Hippocampal formation (tissue), 2 donors: ENCODE results near the gene ZNF532.
A peak's percentile ranks its signal among the peaks of the same experiment; 100 is the strongest.

Experiments
- DNase-seq, 2 donors: peaks; one replicate each; lab custom pipeline; 2025; lab: John Stamatoyannopoulos, UW

ZNF532 gene

DNA sequence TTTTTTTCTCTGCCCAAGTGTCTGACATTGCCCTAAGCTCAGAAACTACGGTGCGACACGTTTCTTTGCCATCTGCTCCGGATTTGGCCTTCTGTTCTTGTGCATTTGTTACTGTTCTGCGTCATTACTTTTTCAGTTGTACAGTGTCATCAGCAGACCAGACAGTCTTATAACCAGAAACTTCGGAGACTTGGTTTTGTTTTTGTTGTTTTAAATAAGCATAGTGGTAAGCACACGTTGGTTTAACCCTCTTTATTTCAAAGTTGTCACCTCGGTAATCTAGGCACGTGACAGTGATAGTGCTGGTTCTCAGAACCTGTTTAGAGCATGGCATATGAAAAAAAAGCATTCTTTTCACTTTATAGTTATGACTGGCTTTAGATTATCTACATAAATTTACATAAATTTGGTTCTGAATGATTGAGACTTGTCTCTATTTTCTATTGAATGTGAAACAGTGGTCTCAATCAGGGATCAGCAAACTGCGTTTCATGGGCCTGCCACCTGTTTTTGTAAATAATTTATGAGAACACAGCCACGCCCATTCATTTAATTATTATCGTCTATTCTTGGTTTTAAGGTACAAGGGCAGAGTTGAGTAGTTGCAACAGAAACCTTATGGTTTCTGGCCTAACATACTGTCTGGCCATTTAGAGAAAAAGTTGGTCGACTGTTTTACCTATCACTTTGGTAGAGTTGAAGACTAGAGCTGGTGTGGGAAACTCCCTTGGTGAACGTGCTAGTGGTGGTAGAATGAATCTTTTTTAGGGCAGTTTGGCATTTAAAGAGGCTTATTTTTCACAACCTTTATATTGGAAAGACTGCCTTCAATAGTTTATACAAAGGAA is 106.5 kb downstream of the ZNF532 start:
- DNase-seq, result no peak

DNA sequence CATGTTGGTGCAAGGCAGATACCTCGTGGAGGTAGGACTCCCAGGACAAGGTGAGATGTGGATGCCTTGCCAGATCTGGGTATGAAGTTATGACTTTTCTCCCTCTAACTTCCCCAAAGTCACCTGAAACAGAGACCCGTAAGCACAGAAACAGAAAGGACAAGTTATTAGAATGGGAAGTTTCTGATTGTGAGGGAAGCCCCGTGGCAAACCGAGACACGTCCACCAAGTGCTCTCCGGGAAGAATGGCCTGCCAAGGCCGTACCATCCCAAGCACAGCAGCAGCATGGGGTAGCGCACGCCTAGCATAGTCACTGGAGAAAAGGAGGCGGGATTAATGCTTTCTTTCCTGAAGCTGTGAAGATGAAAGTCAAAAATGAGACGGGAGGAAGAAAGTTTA is 110.6 kb downstream of the ZNF532 start:
- no peak for DNase-seq

DNA sequence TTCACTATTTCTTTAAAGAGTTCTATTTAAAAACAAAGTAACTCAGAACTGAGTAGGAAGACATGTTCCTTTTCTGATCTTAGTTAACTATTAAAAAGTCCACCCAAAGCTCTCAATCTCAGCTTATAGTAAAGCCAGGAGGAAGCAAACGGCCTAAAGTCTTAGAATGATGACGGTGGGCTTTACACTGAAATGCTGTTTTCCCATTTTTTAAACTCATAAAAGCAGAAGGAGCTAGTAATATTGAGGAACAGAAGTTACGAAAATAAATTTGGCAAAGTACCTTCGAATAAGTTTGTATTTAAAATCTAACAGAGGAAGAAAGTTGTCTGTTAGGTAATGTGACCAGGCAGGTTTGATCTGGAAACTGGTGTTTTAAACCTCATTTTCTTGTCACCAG is 111.1 kb downstream of the ZNF532 start:
- DNase-seq, result no peak

DNA sequence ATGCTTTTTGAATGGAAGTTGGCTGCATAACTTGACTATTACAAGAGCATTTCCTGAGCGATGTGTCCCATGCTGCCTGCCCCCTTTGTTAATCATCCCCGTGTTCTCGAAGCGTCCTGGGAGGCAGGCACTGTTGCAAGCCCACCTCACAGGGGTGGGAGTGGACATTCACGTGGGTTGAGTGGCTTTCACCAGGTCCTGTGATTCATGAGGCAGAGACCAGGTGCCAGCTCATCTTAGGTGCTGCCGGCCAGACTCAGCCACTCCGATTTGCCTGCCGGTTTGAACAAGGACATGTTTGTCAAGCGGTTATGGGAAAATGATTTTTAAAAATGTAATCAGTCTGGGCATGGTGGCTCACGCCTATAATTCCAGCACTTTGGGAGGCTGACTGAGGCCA is 112.5 kb downstream of the ZNF532 start:
- no peak for DNase-seq

DNA sequence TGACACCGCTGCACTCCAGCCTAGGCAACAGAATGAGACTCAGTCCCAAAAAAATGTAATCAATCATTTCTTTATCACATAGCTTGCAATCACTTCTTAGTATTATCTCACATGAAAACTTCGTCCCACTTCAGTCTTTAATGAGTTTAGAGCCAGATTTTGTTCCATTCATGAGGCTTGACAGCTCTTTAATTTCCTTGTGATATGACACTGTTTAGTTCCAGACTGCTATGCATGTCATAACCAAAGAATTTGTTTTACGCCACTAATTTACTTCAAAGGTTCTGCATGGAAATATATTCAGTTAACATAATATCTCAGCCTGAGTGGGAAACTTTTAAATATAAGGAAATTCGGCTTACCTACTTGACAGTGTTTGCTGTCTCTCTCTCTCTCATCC is 113.1 kb downstream of the ZNF532 start:
- no peak for DNase-seq

DNA sequence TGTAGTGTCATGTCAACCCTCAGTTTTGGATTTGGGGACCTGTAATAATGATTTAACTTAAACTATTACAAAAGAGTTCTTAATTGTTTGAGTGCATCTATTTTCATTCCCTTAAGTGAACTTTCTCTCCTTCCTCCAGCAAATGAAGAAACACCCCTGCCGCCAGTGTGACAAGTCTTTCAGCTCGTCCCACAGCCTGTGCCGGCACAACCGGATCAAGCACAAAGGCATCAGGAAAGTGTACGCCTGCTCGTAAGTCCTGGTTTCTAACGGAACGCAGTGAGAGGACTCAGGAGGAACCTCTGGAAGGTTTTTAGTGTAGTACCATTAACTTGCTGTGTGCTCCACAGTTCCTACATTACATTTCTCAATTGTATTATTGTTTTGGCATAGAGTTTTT is 114.2 kb downstream of the ZNF532 start:
- no peak for DNase-seq

DNA sequence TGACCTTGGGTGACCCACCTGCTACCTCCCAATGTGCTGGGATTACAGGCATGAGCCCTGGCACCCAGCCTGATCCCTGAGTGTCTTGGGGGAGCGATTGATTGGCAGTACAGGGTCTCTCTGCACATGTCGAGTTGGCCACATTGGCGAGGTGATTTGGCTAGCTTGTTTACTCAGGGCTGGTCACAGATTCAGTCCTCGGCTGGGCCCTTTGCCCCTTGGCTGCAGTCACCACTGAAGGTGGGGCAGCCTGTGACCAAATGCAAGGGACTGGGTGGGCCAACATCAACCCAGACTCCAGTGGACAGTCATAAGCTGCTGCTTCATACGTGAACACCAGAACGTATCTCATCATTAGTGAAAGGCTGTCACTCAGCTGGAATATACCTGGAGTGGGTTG is 114.9 kb downstream of the ZNF532 start:
- DNase-seq, result no peak

DNA sequence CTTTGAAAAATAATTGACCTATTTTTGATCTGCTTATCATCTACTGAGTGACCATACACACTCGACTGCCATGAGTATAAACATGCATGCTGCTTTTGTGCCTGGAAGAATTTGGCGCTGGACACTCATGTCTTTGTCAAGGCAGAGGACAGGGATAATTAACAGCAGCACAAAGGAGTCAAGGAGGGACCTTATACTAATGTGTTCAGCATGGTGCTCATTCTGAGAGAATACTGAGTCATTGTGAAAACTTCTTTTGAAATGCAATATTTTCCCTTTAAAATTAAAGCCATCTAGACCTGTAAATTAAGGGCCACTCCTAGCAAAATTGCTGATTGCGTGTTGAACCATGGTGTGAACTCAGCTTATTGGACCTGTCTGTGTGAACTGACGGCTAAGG is 116.3 kb downstream of the ZNF532 start:
- no peak for DNase-seq

DNA sequence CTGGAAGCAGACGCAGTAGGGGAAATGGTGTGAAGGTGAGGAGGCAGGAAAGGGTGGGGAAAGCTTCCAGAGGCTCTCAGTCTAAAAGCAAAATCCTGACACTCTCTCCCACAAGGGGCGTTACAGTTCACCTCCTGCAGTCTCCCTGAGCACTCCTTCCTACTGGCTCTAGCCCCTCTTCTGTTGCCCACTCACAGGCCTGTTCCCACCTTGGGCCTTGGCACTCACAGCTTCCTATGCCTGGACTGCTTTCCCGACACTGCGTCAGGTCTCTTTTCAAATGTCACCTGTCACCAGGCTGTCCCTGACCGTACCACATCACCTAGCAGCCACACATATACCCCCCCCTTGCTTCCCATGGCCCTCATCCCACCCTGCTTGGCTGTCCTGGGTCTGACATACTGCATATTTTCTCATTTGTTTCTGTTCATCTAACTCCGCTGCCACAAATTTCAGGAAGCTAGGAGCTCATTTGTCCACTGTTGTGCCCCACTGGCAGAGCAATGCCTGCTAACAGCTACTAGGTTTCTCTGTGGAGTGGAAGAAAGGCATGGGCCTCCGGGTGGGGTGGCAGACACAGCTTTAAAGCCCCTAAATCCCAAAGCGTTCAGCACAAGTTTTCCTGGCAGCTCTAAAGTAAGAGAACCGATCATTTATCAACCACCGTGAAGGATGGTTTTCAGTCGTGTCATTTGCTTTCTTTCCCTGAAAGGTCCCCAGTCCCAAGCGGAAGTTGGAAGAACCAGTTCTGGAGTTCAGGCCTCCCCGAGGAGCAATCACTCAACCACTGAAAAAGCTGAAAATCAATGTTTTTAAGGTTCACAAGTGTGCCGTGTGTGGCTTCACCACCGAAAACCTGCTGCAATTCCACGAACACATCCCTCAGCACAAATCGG is 118.8 kb downstream of the ZNF532 start:
- no peak for DNase-seq

DNA sequence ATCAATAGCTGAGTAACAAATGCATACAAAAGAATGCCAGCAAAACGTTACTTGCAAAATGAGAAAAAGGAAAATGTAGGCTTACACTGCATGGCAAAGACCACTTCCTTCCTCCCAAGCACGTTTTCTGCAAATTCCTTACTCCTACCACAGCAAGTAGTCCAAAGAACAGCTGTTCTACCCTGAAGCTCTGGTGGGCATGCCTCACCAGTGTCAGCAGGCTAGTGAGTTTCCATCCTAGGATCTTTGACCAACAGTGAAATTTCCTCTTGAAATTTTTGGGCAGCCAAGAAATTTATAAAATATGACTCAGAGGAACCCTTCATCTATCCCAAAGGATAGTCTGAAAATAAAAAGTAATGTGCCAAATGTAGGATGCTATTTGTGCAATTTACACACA is 123.9 kb downstream of the ZNF532 start:
- DNase-seq, result no peak

DNA sequence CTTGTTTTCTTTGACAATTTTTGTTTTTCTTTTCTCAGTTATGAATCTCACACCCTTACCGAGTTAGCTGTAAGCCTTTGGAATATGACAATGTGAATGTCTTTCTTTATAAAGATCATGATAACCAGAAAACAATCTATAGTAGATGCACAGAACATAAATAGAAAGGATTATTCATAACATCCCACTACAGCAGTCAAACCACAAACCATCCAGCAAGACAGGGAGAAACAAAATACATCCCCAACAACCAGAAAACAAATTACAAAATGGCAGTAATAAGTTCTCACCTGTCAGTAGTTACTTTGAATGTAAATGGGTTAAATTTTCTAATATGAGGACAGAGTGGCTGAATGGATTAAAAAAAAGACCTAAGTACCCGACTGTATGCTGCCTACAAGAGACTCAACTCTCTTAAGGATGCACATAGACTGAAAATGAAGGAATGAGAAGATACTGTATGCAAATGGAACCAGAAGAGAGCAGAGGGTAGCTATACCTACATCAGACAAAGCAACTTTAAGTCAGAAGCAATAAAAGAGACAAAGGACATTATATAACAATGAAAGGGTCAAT is 124.6 kb downstream of the ZNF532 start:
- DNase-seq, result no peak

DNA sequence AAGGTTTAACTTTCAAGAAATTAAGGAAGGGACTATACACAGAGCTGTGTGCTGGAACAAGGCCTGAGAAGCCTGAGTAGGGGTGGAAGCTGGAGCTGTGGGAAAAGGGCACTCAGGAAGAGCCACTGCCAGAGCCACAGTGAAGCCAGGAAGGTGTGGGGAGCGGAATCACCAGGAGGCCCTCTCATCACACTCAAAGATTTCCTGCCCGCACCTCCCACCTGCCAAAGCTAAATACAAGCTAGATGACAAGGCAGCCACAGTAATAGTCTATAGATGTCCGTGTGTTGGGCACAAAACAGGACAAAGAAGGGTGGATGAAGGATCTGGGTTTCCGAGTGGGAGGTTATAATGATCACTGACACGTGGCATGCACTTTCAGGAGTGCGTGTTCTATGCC is 126.0 kb downstream of the ZNF532 start:
- DNase-seq, result no peak

DNA sequence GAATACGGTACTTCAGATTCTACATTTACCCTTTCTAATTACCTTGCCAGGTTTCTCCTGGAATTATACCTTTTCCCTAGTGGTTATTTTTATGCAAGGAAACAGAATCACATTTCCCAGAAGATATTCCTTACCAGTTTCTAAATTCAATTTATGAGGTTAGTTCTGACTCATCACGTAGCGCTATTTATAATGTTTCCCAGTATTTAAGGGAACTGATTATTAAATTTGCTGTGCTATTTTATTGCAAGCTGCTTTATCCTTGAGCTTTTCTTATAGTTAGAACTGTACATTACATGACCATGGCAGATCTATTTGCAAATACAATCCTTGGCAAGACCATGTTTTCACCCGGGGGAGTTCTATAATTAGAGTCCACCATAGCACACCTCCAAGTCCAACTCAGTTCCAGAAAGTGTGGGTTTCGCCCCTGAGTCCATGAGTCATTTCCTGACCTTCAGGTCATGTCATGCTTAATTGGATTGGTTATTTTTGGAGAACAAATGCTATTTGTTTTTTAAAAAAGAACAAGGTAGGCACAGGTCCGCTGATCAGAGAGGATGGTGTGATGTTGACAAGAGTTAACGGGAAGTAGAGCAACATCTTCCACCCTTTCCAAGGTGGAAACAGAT is 126.6 kb downstream of the ZNF532 start:
- no peak for DNase-seq

DNA sequence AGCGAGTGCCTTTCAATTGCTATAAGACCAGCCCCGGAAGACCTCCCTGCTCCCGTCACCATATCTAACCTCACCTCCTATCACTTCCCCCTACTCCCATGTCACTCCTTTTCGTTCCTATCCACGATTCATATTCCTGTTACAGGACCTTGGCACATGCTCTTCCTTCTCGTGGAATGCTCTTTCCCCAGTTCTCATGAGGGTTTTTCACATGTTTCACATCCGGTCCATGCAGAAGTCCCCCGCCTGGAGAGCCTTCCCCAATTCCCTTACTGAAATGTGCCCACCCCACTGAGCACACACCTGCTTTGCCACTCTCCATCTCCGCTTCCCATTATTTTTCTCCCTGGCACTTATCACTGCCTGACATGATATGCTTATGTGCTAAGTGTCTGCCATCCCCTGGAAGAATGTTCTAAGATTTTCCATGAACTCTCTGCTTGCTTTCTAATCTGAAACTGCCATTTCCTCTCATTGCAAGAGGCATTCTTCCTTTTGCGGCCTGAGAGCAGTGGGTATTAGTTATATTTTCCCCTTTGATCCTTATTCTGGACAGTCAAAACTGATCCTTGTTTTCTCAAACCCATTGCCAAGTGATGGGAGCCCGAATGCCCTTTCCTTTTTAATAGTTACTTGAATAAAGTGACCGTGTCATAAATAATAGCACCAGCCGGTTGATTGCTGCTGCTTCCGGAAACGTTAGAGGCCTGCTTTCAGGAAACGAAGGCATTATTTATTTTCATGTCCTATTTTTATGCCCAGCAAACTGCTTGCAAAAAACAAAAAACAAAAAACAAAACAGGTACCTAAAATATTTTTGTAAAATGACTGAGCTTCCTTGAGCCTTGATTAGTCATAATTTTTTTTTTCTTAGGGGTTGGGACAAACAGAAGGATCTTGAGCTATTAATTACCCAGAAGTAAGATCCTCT is 127.9 kb downstream of the ZNF532 start:
- no peak for DNase-seq

DNA sequence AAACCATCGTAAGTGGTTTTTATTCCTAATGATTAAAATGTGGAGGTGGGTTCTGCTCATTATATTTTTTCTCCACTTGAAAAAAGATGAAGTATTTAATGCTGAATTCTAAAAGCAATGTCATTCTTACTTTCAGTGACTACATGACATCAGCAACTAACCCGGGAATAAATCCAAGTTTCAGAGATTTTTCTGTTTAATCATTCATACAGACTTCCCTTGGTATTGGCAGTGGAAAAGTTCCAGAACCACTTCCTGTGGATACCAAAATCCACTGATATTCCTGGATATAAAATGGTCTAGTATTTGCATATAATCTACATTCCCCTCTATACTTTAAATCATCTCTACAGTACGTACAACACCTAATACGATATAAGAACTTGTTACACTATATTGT is 128.6 kb downstream of the ZNF532 start:
- no peak for DNase-seq

DNA sequence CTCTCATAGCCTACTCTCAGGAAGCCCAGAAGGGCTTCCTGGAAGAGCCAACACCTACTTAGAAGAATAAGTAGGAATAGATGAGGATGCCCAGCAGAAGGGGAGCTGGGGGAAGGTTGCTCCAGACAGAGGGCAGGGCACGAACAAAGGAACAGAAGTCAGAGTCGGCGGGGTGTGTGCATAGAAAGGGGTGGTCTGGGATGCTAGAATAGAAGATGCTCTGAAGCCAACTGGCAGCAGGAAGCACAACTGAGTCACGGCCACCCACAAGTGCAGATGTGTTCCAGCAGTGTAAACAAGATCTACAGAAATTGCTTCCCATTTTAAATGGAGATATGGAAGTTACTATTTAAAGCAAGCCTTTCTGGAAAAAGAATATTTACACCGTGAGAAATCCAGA is 131.0 kb downstream of the ZNF532 start:
- DNase-seq, result no peak

DNA sequence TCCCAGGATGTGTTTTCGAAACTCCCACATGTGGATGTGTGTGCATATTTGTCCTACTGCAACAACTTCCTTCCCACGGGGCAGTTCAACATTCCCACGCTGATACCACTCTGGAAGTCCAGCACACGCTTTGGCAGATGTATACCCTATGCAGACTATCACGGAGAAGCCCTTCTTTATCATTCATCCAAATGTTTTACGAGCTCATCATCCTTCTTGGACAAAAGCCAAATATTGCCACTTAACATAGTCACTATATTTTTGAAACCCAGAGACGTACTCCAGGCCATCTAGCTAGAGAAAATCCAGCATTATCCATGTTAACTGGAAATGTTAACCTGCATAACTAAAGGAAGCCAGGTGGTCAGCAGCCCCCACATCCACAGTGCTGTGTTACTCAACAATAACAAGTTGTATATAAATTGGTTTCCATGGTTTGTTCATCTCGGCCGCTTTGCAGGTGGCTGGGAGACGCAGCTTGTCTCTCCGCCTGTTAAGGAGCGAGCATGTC is 131.5 kb downstream of the ZNF532 start:
- DNase-seq, result no peak

DNA sequence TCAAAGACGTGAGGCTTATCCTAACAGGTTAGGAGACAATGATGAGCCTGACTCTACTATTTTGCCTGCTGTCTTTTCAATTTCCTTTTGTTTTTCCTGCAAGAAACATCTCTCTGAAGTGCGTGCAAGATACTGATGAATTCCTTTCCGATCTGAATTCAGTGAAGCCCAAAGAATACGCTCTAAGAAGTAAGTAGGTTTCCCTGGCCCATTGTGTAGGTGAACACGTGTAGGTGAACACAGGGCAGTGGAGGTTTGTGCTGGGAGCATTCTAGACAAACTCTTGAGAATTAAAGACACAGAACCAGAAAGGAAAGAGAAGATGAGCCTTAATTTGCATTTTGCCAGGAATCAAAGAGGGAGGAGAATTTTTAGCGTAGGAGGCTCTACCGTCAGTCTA is 132.0 kb downstream of the ZNF532 start:
- DNase-seq, result no peak

DNA sequence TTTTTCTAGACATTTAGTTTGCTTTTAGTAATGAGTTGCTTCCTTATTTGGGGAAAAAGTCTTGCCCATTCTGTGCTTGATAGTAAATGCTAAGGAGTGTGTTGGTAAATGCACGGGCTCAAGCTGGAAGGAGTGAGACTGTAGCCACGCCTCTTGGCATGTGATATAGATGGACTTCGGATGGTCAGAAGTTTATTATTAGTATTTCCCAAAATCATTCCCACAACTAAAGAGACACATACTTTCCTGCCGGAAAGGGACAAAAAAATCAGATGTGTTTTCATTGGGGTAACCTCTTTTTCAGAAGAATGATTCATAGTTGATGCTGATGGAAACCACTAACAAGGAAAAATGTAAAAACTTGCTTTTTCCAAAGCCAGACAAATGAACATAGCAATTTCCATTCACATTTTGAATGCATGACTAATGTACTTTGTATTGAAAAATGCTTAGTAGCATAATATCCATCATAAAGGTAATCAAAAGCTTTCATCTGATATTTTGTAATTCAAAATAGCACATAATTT is 133.2 kb downstream of the ZNF532 start:
- DNase-seq, result no peak

DNA sequence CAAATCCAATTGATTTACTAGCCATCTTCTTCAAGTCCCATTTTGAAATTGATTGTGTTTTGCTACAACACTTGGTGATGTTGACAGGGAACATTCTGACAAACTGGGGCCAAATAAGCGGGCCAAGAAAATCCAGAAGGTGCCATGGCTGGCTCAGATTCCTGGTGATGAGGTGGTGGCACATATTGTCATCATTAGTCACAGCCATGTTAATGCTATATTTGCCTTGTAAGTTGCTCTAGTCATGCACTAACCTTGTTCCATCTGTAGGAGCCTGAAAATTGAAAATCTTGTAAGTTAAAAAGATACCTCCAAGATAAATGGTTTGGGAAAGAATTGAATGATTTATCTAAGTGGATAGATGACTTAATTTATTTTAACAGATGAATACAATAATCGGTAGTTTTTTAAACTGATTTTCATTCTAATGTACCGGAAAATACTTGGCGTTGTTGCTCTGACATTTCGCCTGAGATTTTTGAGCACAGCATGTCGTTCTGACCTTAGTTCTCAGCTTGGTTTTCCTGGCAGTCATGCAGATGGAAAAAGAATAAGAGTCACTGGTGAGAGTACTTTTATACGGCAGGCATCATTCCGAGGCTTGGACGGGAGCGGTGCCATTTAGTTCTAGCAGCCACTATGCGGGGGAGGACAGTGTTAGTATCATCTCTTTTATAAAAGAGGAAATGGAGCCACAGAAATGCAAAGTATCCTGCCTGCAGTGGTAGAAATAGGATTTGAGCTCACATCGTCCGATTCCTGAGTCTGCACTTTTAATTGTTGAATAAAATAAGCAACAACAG is 133.9 kb downstream of the ZNF532 start:
- DNase-seq, result peak in 1 of 2 donors; percentile 54
